ENCODE data around the gene DUXA. TPM values are rescaled to one million over a fixed set of nuclear protein-coding genes. Genes with fewer than 3 reads are reported as not detected.

DUXA gene
- total RNA-seq, 1 experiment from 2014 or later: not detected

DNA sequence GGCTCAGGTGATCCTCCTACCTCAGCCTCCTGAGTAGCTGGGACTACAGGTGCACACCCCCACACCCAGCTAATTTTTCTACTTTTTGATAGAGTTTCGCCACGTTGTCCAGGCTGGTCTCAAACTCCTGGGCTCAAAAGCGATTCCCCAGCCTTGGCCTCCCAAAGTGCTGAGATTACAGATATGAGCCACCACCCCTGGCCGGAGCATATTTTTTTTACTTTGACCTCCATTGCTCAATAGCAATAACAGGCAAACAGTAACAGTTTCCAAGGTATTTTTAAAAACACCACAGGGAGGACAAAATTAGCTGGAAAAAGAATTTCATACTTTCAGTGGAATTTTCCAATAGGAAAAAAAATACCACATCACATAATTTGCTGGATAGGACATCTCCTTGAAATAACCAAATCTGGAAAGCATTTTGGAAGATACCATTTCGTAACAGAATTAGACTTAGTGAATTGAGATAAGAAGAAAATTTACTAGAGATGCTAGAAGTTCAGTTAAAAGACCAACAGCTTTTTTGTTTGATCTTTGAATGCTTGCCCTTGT, 5.2 kb downstream of the DUXA start:
- no peaks in the 10 kb centered on the region for H3K79me2 ChIP-seq (ENCODE audit: insufficient read depth, low read length)
- H3K27me3 ChIP-seq (ENCODE audit: insufficient read depth, low read length): no peaks in the 10 kb centered on the region
- H4K91ac ChIP-seq (ENCODE audit: insufficient read length, low read depth, low read length): no peak overlapping the region
- H3K9me3 Mint-ChIP-seq: peaks cover 79 to 84% of the 10 kb centered on the region in 2 experiments
- TF ChIP-seq, protein P1, sequence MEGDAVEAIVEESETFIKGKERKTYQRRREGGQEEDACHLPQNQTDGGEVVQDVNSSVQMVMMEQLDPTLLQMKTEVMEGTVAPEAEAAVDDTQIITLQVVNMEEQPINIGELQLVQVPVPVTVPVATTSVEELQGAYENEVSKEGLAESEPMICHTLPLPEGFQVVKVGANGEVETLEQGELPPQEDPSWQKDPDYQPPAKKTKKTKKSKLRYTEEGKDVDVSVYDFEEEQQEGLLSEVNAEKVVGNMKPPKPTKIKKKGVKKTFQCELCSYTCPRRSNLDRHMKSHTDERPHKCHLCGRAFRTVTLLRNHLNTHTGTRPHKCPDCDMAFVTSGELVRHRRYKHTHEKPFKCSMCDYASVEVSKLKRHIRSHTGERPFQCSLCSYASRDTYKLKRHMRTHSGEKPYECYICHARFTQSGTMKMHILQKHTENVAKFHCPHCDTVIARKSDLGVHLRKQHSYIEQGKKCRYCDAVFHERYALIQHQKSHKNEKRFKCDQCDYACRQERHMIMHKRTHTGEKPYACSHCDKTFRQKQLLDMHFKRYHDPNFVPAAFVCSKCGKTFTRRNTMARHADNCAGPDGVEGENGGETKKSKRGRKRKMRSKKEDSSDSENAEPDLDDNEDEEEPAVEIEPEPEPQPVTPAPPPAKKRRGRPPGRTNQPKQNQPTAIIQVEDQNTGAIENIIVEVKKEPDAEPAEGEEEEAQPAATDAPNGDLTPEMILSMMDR (conservative IDR thresholded peaks at IDR 0.05): no peak
- no peak overlapping the region for H3T11ph ChIP-seq (ENCODE audit: low read length)
- peaks cover under 1 to 27% (median 8%) of the 10 kb centered on the region in 3 experiments; a peak in 6 of 7 replicates for H3K36me3 Mint-ChIP-seq (ENCODE audit: insufficient read depth in 1 of 3, low read depth in 3 of 3)
- H4K20me1 ChIP-seq (ENCODE audit: control insufficient read depth, insufficient read depth, insufficient read length): no peaks in the 10 kb centered on the region
- DNase-seq: no peak
- no peak overlapping the region for H2AK5ac ChIP-seq (ENCODE audit: insufficient read length, low read length)
- no peak overlapping the region for H2BK20ac ChIP-seq (ENCODE audit: low read depth, low read length, poor library complexity, severe bottlenecking)
- no peak overlapping the region for H3K18ac ChIP-seq (ENCODE audit: insufficient read length, low read depth, low read length)
- H3K9me3 ChIP-seq (ENCODE audit: control insufficient read depth, low read depth, low read length): peaks cover 50% of the 10 kb centered on the region
- H2BK120ac ChIP-seq (ENCODE audit: low read depth, low read length, poor library complexity, severe bottlenecking): no peak overlapping the region
- no peaks in the 10 kb centered on the region for H3K4me1 Mint-ChIP-seq
- no peak overlapping the region for H2AFZ ChIP-seq (ENCODE audit: low read length)
- H3K9ac ChIP-seq (ENCODE audit: extremely low read depth, insufficient read length, low read length): no peak overlapping the region
- no peak overlapping the region for H2BK12ac ChIP-seq (ENCODE audit: insufficient read length, low read depth, low read length)
- no peak overlapping the region for H2BK5ac ChIP-seq (ENCODE audit: insufficient read length, low read length)
- H3K27ac Mint-ChIP-seq: no peak overlapping the region
- no peak overlapping the region for H4K8ac ChIP-seq (replicated peaks; ENCODE audit: insufficient read length, low read depth, low read length)
- H3K27me3 Mint-ChIP-seq (ENCODE audit: low read depth): peaks cover 1% of the 10 kb centered on the region
- no peak overlapping the region for H3K4me2 ChIP-seq (ENCODE audit: insufficient read depth, insufficient read length, low read length)
- H3K4me3 Mint-ChIP-seq: no peak overlapping the region
- no peaks in the 10 kb centered on the region for H3K79me1 ChIP-seq (ENCODE audit: insufficient read depth, low read depth, low read length, poor library complexity, severe bottlenecking)
- WGBS (ENCODE audit: extremely low coverage, insufficient read length, low lambda C conversion rate): no CpG with 5 or more reads among the region's 5 CpGs
- H3K4ac ChIP-seq (ENCODE audit: low read depth, low read length): no peak overlapping the region
- no peaks in the 10 kb centered on the region for H3K23me2 ChIP-seq (ENCODE audit: insufficient read length, low read depth, low read length, poor library complexity, severe bottlenecking)
- H3K56ac ChIP-seq (ENCODE audit: insufficient read length, low read depth, low read length): no peak overlapping the region
- H4K5ac ChIP-seq (ENCODE audit: insufficient read length, low read depth, low read length): no peak overlapping the region
- no peak overlapping the region for H3K14ac ChIP-seq (ENCODE audit: insufficient read depth, low read length)
- H3K27ac ChIP-seq (ENCODE audit: insufficient read length, low read depth, low read length): no peak overlapping the region
- no peak overlapping the region for H3K23ac ChIP-seq (ENCODE audit: insufficient read length, low read depth, low read length)
- H2BK15ac ChIP-seq (ENCODE audit: low read depth, low read length): no peak overlapping the region
- no peaks in the 10 kb centered on the region for H3K4me1 ChIP-seq (ENCODE audit: insufficient read depth, low read length)

All from H9 (cell line).